GM12878 (cell line): Measurements from ENCODE around the gene DYNLT5.
"Not testable (repeated sequence)": the region's sequence is repeated elsewhere in the genome, so short reads cannot be mapped to it uniquely, and the experiment has no call there.

Experiments
- ATF7 ChIP-seq: fragments of 450-650 bp; IDR thresholded peaks from 2 replicates; pipeline ENCODE4 v1.6.1; 2016; ENCODE audit warnings: low read depth, mild to moderate bottlenecking
- CTCF ChIP-seq, 3 experiments: IDR thresholded peaks in 2 of 3; conservative IDR thresholded peaks in 1 of 3; 2 replicates each; pipeline ENCODE4 v1.5.1; 2011; ENCODE audit warnings: low read depth in 3 of 3, low read length in 3 of 3, mild to moderate bottlenecking in 3 of 3, control low read depth in 2 of 3, moderate library complexity in 2 of 3, inconsistent platforms in 1 of 3, mixed read lengths in 1 of 3; ENCODE audit not compliant: control insufficient read depth in 2 of 3, insufficient read depth in 1 of 3; ENCODE audit errors: extremely low read depth in 1 of 3
- HCFC1 ChIP-seq: fragments of 150-350 bp; IDR thresholded peaks from 2 replicates; pipeline ENCODE4 v1.6.1; 2014; ENCODE audit warnings: low read length
- MYC ChIP-seq: IDR thresholded peaks from 2 replicates; pipeline ENCODE4 v1.6.1; 2011; ENCODE audit warnings: mild to moderate bottlenecking, low read length, moderate library complexity, inconsistent platforms; ENCODE audit not compliant: insufficient read depth, insufficient replicate concordance, insufficient read length, severe bottlenecking
- POLR2A ChIP-seq: IDR thresholded peaks from 2 replicates; pipeline ENCODE4 v1.6.1; 2011; ENCODE audit warnings: low read depth, mild to moderate bottlenecking, low read length
- SP1 ChIP-seq: IDR thresholded peaks from one replicate; pipeline ENCODE4 v1.6.1; 2011; ENCODE audit warnings: low read depth, low read length
- SPI1 ChIP-seq: IDR thresholded peaks from 2 replicates; pipeline ENCODE4 v1.6.1; 2011; ENCODE audit warnings: low read depth, mild to moderate bottlenecking, low read length, moderate library complexity, borderline replicate concordance; ENCODE audit not compliant: insufficient read depth
- SRF ChIP-seq, 2 experiments: IDR thresholded peaks; 2 replicates each; pipeline ENCODE4 v1.6.1; 2011; ENCODE audit warnings: low read depth in 2 of 2, low read length in 2 of 2, mild to moderate bottlenecking in 1 of 2, moderate library complexity in 1 of 2
- SUPT20H ChIP-seq: IDR thresholded peaks from 2 replicates; pipeline ENCODE4 v1.6.1; 2011; ENCODE audit warnings: low read depth, mild to moderate bottlenecking, low read length, moderate library complexity, borderline replicate concordance; ENCODE audit not compliant: control insufficient read depth
- TCF7 ChIP-seq: IDR thresholded peaks from 2 replicates; pipeline ENCODE4 v1.6.1; 2014; ENCODE audit warnings: antibody characterized with exemption, borderline replicate concordance
- USF1 ChIP-seq: IDR thresholded peaks from 2 replicates; pipeline ENCODE4 v1.6.1; 2011; ENCODE audit warnings: borderline replicate concordance, low read depth, mild to moderate bottlenecking, moderate library complexity, mixed read lengths, low read length; ENCODE audit not compliant: insufficient read depth; ENCODE audit errors: extremely low read length
- ZZZ3 ChIP-seq: IDR thresholded peaks from 2 replicates; pipeline ENCODE4 v1.6.1; 2011; ENCODE audit warnings: low read depth; ENCODE audit not compliant: control insufficient read depth, insufficient read length

- TF ChIP-seq SRF (IDR thresholded peaks at IDR 0.05; ENCODE audit: low read depth in 2 of 2, low read length in 2 of 2); CTCF (IDR thresholded peaks at IDR 0.05 in 2 of 3, conservative IDR thresholded peaks at IDR 0.05 in 1 of 3; ENCODE audit: control insufficient read depth in 2 of 3, extremely low read depth in 1 of 3, insufficient read depth in 1 of 3, low read depth in 3 of 3, low read length in 3 of 3); SPI1; TCF7; MYC; USF1; ZZZ3; POLR2A; ATF7; HCFC1; SP1; SUPT20H: not testable (repeated sequence)
These were observed 33.5 kb downstream of the DYNLT5 start for GRCh38 chr1:66785800-66786199.
